NOMO-1 (cell line): ENCODE results near the gene TTC34.
"Not testable (repeated sequence)": the region's sequence is repeated elsewhere in the genome, so short reads cannot be mapped to it uniquely, and the experiment has no call there.

Source experiments
- DNase-seq, 2 experiments: peaks; one replicate each; lab custom pipeline; 2025; ENCODE audit not compliant: unreplicated experiment in 2 of 2; lab: John Stamatoyannopoulos, UW

The TTC34 gene

GRCh38 chr1:2799811-2800663 lies 1.5 kb downstream of the TTC34 start:
- DNase-seq, result no peak

- DNase-seq, result not testable (repeated sequence)
These were observed 2.5 kb downstream of the TTC34 start for GRCh38 chr1:2798958-2799357.

GRCh38 chr1:2797741-2798016 lies 3.8 kb downstream of the TTC34 start:
- no peak for DNase-seq

GRCh38 chr1:2796890-2797740 lies 4.4 kb downstream of the TTC34 start:
- DNase-seq, result no peak

GRCh38 chr1:2795926-2796325 lies 5.6 kb downstream of the TTC34 start:
- DNase-seq, result no peak

GRCh38 chr1:2791027-2791760 lies 10.3 kb downstream of the TTC34 start:
- DNase-seq, result no peak

GRCh38 chr1:2789986-2790581 lies 11.4 kb downstream of the TTC34 start:
- no peak for DNase-seq

- DNase-seq, result no peak
These were observed 12.1 kb downstream of the TTC34 start for GRCh38 chr1:2789164-2789985.

- no peak for DNase-seq
These were observed 12.9 kb downstream of the TTC34 start for GRCh38 chr1:2788506-2789163.

GRCh38 chr1:2787163-2787911 lies 14.2 kb downstream of the TTC34 start:
- no peak for DNase-seq

GRCh38 chr1:2786329-2787162 lies 14.9 kb downstream of the TTC34 start:
- DNase-seq, result no peak

GRCh38 chr1:2785631-2786328 lies 15.7 kb downstream of the TTC34 start:
- DNase-seq, result no peak

- no peak for DNase-seq
These were observed 16.5 kb downstream of the TTC34 start for GRCh38 chr1:2784854-2785630.

- no peak for DNase-seq
These were observed 17.8 kb downstream of the TTC34 start for GRCh38 chr1:2783435-2784397.

GRCh38 chr1:2783069-2783434 lies 18.4 kb downstream of the TTC34 start:
- DNase-seq, result no peak

- DNase-seq, result no peak
These were observed 19.9 kb downstream of the TTC34 start for GRCh38 chr1:2781627-2782026.
